Activated naive CD4-positive, alpha-beta T cell treated with anti-CD3 and anti-CD28 coated beads for 36 hours (primary cell): Measurements from ENCODE around the gene C9orf57. TPM values are rescaled to one million over a fixed set of nuclear protein-coding genes. Genes with fewer than 3 reads are reported as not detected.
A peak's percentile ranks its signal among the peaks of the same experiment; 100 is the strongest.

ENCODE experiments used
- CTCF ChIA-PET: fragments of 350-600 bp; sonication (Branson Sonifier 250); formaldehyde crosslinking; loops from one replicate; lab custom pipeline; 2021; ENCODE audit warnings: antibody characterized with exemption; lab: Charles Lee
- DNase-seq: peaks from one replicate; pipeline ENCODE4 v3.0.0-alpha.2; 2020
- H3K27ac Mint-ChIP-seq: one replicate; pipeline ENCODE4 v1.8.0; 2021; ENCODE audit warnings: mild to moderate bottlenecking, mixed read lengths
- H3K27me3 Mint-ChIP-seq: one replicate; pipeline ENCODE4 v1.8.0; 2021; ENCODE audit warnings: low read depth, mixed read lengths
- H3K36me3 Mint-ChIP-seq: one replicate; pipeline ENCODE4 v1.8.0; 2021; ENCODE audit warnings: low read depth, mixed read lengths
- H3K4me1 Mint-ChIP-seq: one replicate; pipeline ENCODE4 v1.8.0; 2021; ENCODE audit warnings: low read depth, mixed read lengths
- H3K4me3 Mint-ChIP-seq: one replicate; pipeline ENCODE4 v1.8.0; 2021; ENCODE audit warnings: mild to moderate bottlenecking, moderate library complexity, mixed read lengths
- H3K9me3 Mint-ChIP-seq: one replicate; pipeline ENCODE4 v1.8.0; 2021; ENCODE audit warnings: mixed read lengths
- intact Hi-C: fragments of 100-400 bp; cut with micrococcal nuclease; formaldehyde crosslinking; loops from one replicate; pipeline ENCODE4 v1.15.1; 2023
- total RNA-seq, 2 experiments: library from RNA; stranded (reverse); gene quantifications; one replicate each; pipeline ENCODE4 v1.2.3, GENCODE V29; 2021

The C9orf57 gene
- total RNA-seq, 2 experiments from 2014 or later, result not detected

DNA sequence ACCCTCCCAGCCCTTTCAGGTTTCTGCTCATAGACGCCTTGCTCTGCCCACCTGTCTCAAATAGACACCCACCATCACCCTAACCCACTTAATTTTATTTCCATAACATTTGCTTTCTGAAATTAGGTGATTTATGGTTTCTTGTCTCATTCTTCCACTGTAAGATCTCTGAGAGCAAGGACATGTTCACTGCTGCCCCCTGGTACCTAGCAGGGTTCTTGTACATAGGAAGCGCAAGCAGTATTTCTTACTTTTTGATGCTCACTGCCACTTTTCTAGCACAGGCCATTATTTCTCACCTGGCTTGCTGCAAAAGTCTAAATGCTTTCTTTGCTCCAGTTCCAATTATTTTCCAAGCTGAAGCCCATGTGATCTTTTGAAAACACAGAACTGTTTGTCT lies 16.8 kb downstream of the C9orf57 start:
- Mint-ChIP-seq H3K36me3 (no peaks in the 10 kb centered on the region), H3K9me3 (no peaks in the 10 kb centered on the region), H3K4me1 (peaks cover 4% of the 10 kb centered on the region), H3K27ac (no peak overlapping the region), H3K4me3 (no peak overlapping the region), H3K27me3 (peaks cover 6% of the 10 kb centered on the region)
- intact Hi-C loops, result no loop called here
- CTCF ChIA-PET, result interaction anchor here (1.9 kb wide), 1 partner anchor 228 kb away, joined by 8 read pairs; no protein-coding TSS in a partner anchor
- no peak for DNase-seq

DNA sequence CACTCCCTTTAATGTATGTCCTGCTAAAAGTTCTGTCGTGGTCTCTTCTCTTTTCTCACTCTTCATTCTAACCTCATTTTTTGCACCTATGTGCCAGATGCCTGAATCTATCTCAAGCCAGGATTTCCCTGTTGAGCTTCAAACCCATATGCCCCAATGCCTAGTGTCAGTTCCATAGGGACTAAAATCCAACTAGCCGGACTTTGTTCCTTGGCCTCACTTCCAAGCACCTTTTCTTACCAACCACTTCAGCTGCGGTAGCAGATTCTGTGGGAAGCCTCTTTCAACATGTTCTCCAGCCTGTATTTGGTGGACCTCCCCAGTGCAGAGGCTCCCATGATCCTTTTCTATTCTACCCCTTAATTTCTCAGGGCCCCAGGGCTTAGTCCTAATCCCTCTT lies 17.5 kb downstream of the C9orf57 start:
- no peaks in the 10 kb centered on the region for H3K9me3 Mint-ChIP-seq
- peaks cover 6% of the 10 kb centered on the region for H3K27me3 Mint-ChIP-seq
- H3K4me1 Mint-ChIP-seq, result peaks cover 4% of the 10 kb centered on the region
- intact Hi-C loops, result no loop called here
- DNase-seq, result no peak
- no peak overlapping the region for H3K27ac Mint-ChIP-seq
- H3K36me3 Mint-ChIP-seq, result no peaks in the 10 kb centered on the region
- CTCF ChIA-PET, result no interaction called here
- no peak overlapping the region for H3K4me3 Mint-ChIP-seq

DNA sequence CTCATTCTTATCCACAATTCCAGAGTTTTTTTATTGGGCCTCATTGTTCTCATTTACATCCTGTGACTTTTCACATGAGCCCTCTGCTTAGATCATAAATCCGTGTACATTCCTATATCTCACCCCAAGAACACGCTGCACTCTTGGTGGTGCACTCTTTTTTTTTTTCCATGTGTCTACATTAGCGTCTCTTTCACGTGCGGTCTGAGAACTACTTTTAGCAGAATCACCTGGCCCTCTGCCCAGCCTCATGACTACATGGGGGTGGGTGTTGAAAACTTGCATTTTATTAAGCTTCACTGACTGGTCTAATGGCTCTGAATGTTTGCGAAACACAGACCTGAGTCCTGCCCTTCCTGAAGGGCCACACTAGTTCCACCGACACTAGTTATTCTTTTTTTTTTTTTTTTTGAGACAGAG lies 18.6 kb downstream of the C9orf57 start:
- intact Hi-C loops, result no loop called here
- H3K36me3 Mint-ChIP-seq, result no peaks in the 10 kb centered on the region
- H3K9me3 Mint-ChIP-seq, result no peaks in the 10 kb centered on the region
- H3K27me3 Mint-ChIP-seq, result peaks cover 6% of the 10 kb centered on the region
- peaks cover 4% of the 10 kb centered on the region for H3K4me1 Mint-ChIP-seq
- no peak for DNase-seq
- CTCF ChIA-PET, result interaction anchor here (0.6 to 8.0 kb wide), 2 partner anchors 15 to 163 kb away, joined by 4 to 95 read pairs; no protein-coding TSS in a partner anchor
- no peak overlapping the region for H3K4me3 Mint-ChIP-seq
- no peak overlapping the region for H3K27ac Mint-ChIP-seq

DNA sequence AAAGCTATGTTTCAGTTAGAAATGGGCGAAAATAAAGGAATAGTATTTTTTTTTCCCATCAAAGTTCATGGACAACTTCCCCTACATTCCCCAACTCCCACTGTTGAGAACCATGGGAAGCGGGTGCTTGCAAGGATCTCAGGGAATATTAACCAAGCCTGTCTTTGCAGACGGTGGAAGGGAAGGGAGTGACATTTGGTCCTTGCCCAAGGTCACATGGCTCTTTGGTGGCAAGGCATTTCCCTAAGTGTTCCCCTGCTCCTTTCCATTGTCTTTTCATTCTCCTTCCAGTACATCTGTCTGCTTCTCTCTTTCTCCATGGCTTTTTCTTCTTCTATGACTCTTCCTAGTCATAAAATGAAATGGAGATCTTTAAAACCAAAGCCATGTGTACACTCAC lies 19.0 kb downstream of the C9orf57 start:
- Mint-ChIP-seq H3K27ac (no peak overlapping the region), H3K36me3 (no peaks in the 10 kb centered on the region), H3K4me1 (peaks cover 4% of the 10 kb centered on the region), H3K9me3 (no peaks in the 10 kb centered on the region), H3K4me3 (no peak overlapping the region), H3K27me3 (peaks cover 6% of the 10 kb centered on the region)
- CTCF ChIA-PET, result interaction anchor here (4.1 to 8.0 kb wide), 2 partner anchors 15 to 230 kb away, joined by 90 to 95 read pairs; no protein-coding TSS in a partner anchor
- intact Hi-C loops, result no loop called here
- no peak for DNase-seq

DNA sequence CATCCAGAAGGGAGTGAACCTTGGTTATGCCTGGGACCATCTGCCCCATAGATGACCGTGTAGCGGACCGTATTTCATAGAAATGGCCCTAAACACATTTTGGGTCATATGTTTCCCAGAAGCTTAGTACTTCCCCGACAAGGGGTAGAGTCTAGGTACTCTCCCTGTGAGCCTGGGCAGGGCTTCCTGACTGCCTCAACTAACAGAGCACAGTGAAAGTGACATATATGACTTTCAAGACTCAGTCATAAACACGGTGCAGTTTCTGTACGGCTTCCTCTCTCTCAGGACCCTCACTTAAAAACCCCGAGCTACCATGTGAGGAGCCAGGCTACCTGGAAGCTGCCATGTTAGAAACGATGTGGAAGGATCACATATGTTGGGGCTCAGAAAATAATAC lies 20.9 kb downstream of the C9orf57 start:
- peaks cover 6% of the 10 kb centered on the region for H3K27me3 Mint-ChIP-seq
- no peak overlapping the region for H3K4me3 Mint-ChIP-seq
- CTCF ChIA-PET, result interaction anchor here (0.6 to 8.0 kb wide), 31 partner anchors 8 to 733 kb away, joined by 3 to 95 read pairs (median 4); no protein-coding TSS in a partner anchor
- no peaks in the 10 kb centered on the region for H3K36me3 Mint-ChIP-seq
- no peaks in the 10 kb centered on the region for H3K9me3 Mint-ChIP-seq
- DNase-seq, result peak; percentile 7
- intact Hi-C loops, result loop anchor here (1.0 to 5.0 kb wide), 6 partner anchors 163 to 1043 kb away; no protein-coding TSS in a partner anchor
- H3K4me1 Mint-ChIP-seq, result peaks cover 4% of the 10 kb centered on the region
- no peak overlapping the region for H3K27ac Mint-ChIP-seq

DNA sequence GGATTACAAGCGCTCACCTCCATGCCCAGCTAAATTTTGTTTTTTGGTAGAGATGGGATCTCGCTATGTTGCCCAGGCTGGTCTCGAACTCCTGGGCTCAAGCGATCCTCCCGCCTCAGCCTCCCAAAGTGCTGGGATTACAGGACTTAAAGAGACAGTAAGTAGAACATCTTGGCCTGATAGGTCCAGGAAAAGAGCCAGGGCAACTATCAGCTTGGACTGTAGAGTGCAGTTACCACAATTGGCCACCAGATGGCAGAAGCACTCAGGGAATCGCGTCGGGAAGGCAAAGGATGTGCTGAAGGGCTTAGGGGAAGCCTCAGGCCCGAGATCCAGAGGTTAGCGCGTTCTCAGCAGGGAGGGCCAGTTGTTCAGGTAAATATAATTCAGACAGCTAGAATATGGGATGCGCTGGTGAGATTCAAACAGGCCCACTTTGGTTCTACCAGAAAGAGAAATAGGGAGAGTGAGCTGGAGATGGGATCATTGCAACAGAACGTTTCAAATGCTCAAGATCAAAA lies 21.5 kb downstream of the C9orf57 start:
- Mint-ChIP-seq H3K27ac (no peak overlapping the region), H3K36me3 (no peaks in the 10 kb centered on the region), H3K4me1 (peaks cover 4% of the 10 kb centered on the region), H3K9me3 (no peaks in the 10 kb centered on the region), H3K4me3 (no peak overlapping the region), H3K27me3 (peaks cover 6% of the 10 kb centered on the region)
- DNase-seq, result peak; percentile 80
- intact Hi-C loops, result loop anchor here (1.0 to 5.0 kb wide), 6 partner anchors 163 to 1043 kb away; no protein-coding TSS in a partner anchor
- CTCF ChIA-PET, result interaction anchor here (0.6 to 8.0 kb wide), 46 partner anchors 8 to 734 kb away, joined by 3 to 95 read pairs (median 4); no protein-coding TSS in a partner anchor

DNA sequence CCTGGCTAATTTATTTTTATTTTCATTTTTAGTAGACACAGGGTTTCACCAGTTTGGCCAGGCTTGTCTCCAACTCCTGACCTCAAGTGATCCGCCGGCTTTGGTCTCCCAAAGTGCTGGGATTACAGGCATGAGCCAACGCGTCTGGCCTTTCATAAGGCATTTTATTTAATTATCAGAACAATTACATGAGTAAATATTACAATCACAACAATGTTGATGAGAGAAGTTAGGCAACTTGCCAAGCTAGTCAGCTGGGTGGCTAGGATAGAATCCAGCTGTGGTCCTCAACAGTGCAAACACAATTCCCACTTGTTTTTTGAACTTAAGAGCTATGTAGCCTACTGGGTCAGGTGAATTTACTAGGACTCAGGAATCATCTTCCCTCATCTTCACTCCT lies 22.0 kb downstream of the C9orf57 start:
- no peaks in the 10 kb centered on the region for H3K36me3 Mint-ChIP-seq
- H3K4me3 Mint-ChIP-seq, result no peak overlapping the region
- no peak overlapping the region for H3K27ac Mint-ChIP-seq
- H3K27me3 Mint-ChIP-seq, result peaks cover 6% of the 10 kb centered on the region
- CTCF ChIA-PET, result interaction anchor here (0.6 to 8.0 kb wide), 39 partner anchors 9 to 433 kb away, joined by 3 to 95 read pairs (median 4); no protein-coding TSS in a partner anchor
- H3K4me1 Mint-ChIP-seq, result peaks cover 4% of the 10 kb centered on the region
- intact Hi-C loops, result loop anchor here (2.0 to 5.0 kb wide), 3 partner anchors 164 to 784 kb away; no protein-coding TSS in a partner anchor
- DNase-seq, result no peak
- no peaks in the 10 kb centered on the region for H3K9me3 Mint-ChIP-seq

DNA sequence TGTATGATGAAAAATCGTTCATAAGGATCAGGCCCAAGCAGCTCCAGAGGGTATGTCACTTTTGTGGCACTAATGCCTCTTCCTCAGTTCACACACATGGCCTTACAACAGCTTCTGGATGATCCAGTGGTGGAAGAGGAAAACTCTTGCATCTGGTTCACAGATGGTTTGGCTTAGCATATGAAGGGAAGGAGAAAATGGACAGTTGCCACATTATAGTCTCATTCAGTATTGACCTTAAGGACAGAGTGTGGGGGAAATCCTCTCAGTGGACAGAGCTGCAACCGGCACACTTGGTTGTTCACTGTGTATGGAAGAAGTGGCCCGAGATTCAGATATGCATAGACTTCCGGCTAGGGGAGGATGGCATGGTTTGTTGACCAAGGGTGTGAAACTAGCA lies 22.8 kb downstream of the C9orf57 start:
- Mint-ChIP-seq H3K4me3 (no peak overlapping the region), H3K36me3 (no peaks in the 10 kb centered on the region), H3K27ac (no peak overlapping the region), H3K9me3 (no peaks in the 10 kb centered on the region), H3K27me3 (peaks cover 6% of the 10 kb centered on the region), H3K4me1 (peaks cover 4% of the 10 kb centered on the region)
- CTCF ChIA-PET, result interaction anchor here (0.6 to 8.0 kb wide), 5 partner anchors 11 to 234 kb away, joined by 3 to 95 read pairs (median 5); no protein-coding TSS in a partner anchor
- intact Hi-C loops, result loop anchor here (5.0 kb wide), 1 partner anchor 165 kb away; no protein-coding TSS in a partner anchor
- DNase-seq, result no peak

DNA sequence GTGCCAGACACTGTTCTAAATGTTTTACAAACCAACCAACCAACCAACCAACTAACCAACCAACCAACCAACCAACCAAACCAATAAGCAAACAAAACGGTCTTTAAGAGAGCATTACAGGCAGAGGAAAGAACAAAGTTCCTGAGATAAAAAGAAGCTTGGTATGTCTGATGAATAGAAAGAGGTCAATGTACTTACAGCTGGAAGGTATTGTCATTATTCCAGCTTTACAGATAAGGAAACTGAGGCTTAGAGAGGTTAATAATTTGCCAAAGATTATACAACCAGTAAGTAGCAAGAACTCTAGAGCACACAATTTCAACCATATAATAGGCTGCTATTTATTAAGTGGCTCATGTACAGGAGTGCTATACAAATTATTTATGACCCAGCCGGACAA lies 29.6 kb downstream of the C9orf57 start:
- intact Hi-C loops, result no loop called here
- Mint-ChIP-seq H3K36me3 (no peaks in the 10 kb centered on the region), H3K4me1 (no peaks in the 10 kb centered on the region), H3K27me3 (peaks cover 3% of the 10 kb centered on the region), H3K4me3 (no peak overlapping the region), H3K9me3 (no peaks in the 10 kb centered on the region), H3K27ac (no peak overlapping the region)
- no peak for DNase-seq
- CTCF ChIA-PET, result interaction anchor here (0.6 to 8.7 kb wide), 4 partner anchors 7 to 242 kb away, joined by 4 to 95 read pairs (median 4); no protein-coding TSS in a partner anchor

DNA sequence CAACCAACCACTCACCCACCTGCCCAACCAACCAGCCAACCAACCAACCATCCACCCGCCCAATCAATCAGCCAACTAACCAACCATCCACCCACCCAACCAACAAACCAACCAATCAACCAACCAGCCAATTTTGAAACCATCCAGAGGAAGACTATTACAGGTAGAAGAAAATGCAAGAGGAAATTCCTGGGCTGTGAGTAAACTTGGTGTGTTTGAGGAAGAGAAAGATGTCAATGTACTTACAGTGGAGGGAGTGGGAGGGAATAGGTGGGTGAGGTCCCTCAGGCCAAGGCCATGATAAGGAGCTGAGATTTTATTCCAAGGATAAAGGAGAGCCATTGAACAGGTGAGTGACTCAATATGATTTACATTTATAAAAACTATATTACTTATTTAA lies 30.4 kb downstream of the C9orf57 start:
- no peak overlapping the region for H3K27ac Mint-ChIP-seq
- no peak for DNase-seq
- H3K9me3 Mint-ChIP-seq, result no peaks in the 10 kb centered on the region
- no peaks in the 10 kb centered on the region for H3K4me1 Mint-ChIP-seq
- no peaks in the 10 kb centered on the region for H3K27me3 Mint-ChIP-seq
- H3K36me3 Mint-ChIP-seq, result no peaks in the 10 kb centered on the region
- no peak overlapping the region for H3K4me3 Mint-ChIP-seq
- intact Hi-C loops, result loop anchor here (10.0 kb wide), 1 partner anchor 1385 kb away; no protein-coding TSS in a partner anchor
- CTCF ChIA-PET, result interaction anchor here (1.2 to 8.7 kb wide), 2 partner anchors 8 to 223 kb away, joined by 4 to 95 read pairs; no protein-coding TSS in a partner anchor

DNA sequence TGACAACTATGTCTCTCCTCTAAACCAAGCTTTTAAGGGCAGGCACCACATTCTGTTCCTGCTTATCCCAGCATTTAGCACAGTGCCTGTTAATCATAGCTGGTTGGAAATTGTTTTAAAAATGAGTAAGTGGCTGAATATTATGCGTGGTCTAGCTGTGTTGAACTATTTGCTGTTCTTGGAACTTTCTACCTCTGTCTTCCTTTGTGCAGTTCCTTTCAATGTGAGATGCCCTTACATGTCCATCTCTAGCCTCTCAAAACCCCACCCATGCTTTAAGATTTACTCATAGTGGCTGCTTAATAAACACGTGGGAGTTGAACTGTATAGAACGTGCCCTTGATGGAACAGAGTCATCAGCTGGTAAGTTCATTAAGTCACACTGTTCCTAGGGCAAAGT lies 34.5 kb downstream of the C9orf57 start:
- no peak overlapping the region for H3K27ac Mint-ChIP-seq

DNA sequence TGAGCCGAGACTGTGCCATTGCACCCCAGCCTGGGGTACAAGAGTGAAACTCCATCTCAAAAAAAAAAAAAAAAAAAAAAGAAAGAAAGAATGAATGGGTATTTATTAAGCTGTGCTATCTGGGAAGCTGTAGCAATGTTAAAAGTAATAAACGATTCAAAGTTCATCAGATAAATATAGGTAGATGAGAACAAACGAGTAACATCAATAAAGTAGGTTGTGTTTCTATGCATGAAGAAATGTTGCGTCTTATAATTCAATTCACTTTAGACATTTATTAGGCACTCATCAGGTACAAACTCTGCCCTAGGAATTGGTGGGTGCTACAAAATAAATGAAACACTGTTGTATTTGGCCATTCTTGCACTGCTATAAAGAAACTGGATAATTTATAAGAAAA lies 36.8 kb downstream of the C9orf57 start:
- Mint-ChIP-seq H3K27ac (no peak overlapping the region), H3K4me1 (no peaks in the 10 kb centered on the region), H3K27me3 (no peaks in the 10 kb centered on the region), H3K4me3 (no peak overlapping the region), H3K36me3 (no peaks in the 10 kb centered on the region), H3K9me3 (no peaks in the 10 kb centered on the region)
- no peak for DNase-seq
- CTCF ChIA-PET, result interaction anchor here (0.7 to 8.7 kb wide), 6 partner anchors 14 to 1540 kb away, joined by 3 to 126 read pairs (median 21); no protein-coding TSS in a partner anchor
- intact Hi-C loops, result loop anchor here (10.0 kb wide), 1 partner anchor 1379 kb away; no protein-coding TSS in a partner anchor

More for the DNA sequence above, 34.5 kb downstream of the C9orf57 start:
- no peak for DNase-seq
- Mint-ChIP-seq H3K4me3 (no peak overlapping the region), H3K27me3 (no peaks in the 10 kb centered on the region), H3K36me3 (no peaks in the 10 kb centered on the region), H3K9me3 (no peaks in the 10 kb centered on the region), H3K4me1 (no peaks in the 10 kb centered on the region)
- intact Hi-C loops, result loop anchor here (1.0 to 10.0 kb wide), 7 partner anchors 115 to 1381 kb away; partner anchors contain the start of genes ABHD17B and C9orf85
- CTCF ChIA-PET, result interaction anchor here (0.7 to 8.7 kb wide), 16 partner anchors 9 to 741 kb away, joined by 3 to 126 read pairs (median 4); partner anchors contain the start of genes ABHD17B and C9orf85
